OCI-LY7 (cell line): Measurements from ENCODE around the gene FOXD1. TPM values are rescaled to one million over a fixed set of nuclear protein-coding genes. Genes with fewer than 3 reads are reported as not detected.

ENCODE experiments used
- BruUV-seq: library from RNA; stranded (reverse); fragments of 400-500 nt; replicated peaks from 2 replicates; lab custom pipeline; 2021; lab: Mats Ljungman, UMichigan
- CTCF ChIA-PET: fragments of 300-600 bp; sonication (Branson Sonifier 250); formaldehyde crosslinking; loops from one replicate; lab custom pipeline; 2022; ENCODE audit warnings: antibody characterized with exemption; ENCODE audit not compliant: unreplicated experiment; lab: Charles Lee
- POLR2A ChIA-PET: fragments of 300-600 bp; sonication (Branson Sonifier 250); formaldehyde crosslinking; loops from one replicate; lab custom pipeline; 2022; ENCODE audit warnings: antibody characterized with exemption; lab: Charles Lee
- DNase-seq: peaks from one replicate; pipeline ENCODE4 v3.0.0-alpha.2; 2015; ENCODE audit warnings: low spot score
- H2AFZ ChIP-seq: fragments of 200-600 bp; sonication (generic), shearing (Covaris generic); 2 replicates; pipeline ENCODE4 v1.6.1; 2014; ENCODE audit warnings: mild to moderate bottlenecking, antibody characterized with exemption, low read length, moderate library complexity
- H3K27ac ChIP-seq: fragments of 200-600 bp; sonication (generic); 2 replicates; pipeline ENCODE4 v1.5.1; 2014; ENCODE audit warnings: mixed run types, low read depth, mild to moderate bottlenecking, moderate library complexity, low read length, inconsistent platforms; ENCODE audit not compliant: poor library complexity, severe bottlenecking
- H3K36me3 ChIP-seq: fragments of 200-600 bp; sonication (generic); 2 replicates; pipeline ENCODE4 v1.6.1; 2014; ENCODE audit warnings: mild to moderate bottlenecking, antibody characterized with exemption, low read length, moderate library complexity, mixed read lengths; ENCODE audit not compliant: insufficient read depth
- H3K4me1 ChIP-seq: fragments of 200-600 bp; sonication (generic); 2 replicates; pipeline ENCODE4 v1.5.1; 2014; ENCODE audit warnings: mild to moderate bottlenecking, low read length; ENCODE audit not compliant: insufficient read depth, poor library complexity, severe bottlenecking
- H3K4me2 ChIP-seq: fragments of 200-600 bp; sonication (generic); 2 replicates; pipeline ENCODE4 v1.6.1; 2014; ENCODE audit warnings: mild to moderate bottlenecking, low read length
- H3K4me3 ChIP-seq: fragments of 200-600 bp; sonication (generic); 2 replicates; pipeline ENCODE4 v1.5.1; 2014; ENCODE audit warnings: mild to moderate bottlenecking, low read depth, low read length; ENCODE audit not compliant: poor library complexity, severe bottlenecking
- H3K79me2 ChIP-seq: fragments of 200-600 bp; sonication (generic); 2 replicates; pipeline ENCODE4 v1.6.1; 2016; ENCODE audit warnings: low read depth, mild to moderate bottlenecking, low read length, moderate library complexity, mixed read lengths; ENCODE audit not compliant: insufficient read depth
- H3K9me2 ChIP-seq: fragments of 200-600 bp; sonication (generic); 2 replicates; pipeline ENCODE4 v1.6.1; 2016; ENCODE audit warnings: mild to moderate bottlenecking, low read length, mixed read lengths; ENCODE audit not compliant: insufficient read depth
- H3K9me3 ChIP-seq: fragments of 200-600 bp; sonication (generic); 2 replicates; pipeline ENCODE4 v1.6.1; 2014; ENCODE audit warnings: mild to moderate bottlenecking, mixed run types, low read length, mixed read lengths
- H4K20me1 ChIP-seq: fragments of 200-600 bp; sonication (generic); 2 replicates; pipeline ENCODE4 v1.6.1; 2014; ENCODE audit warnings: mild to moderate bottlenecking, antibody characterized with exemption, low read length, moderate library complexity, mixed read lengths; ENCODE audit not compliant: insufficient read depth
- CTCF ChIP-seq: fragments of 200-600 bp; sonication (generic); conservative IDR thresholded peaks from 2 replicates; pipeline ENCODE4 v1.5.1; 2014; ENCODE audit warnings: mild to moderate bottlenecking, antibody characterized with exemption, low read length, moderate library complexity, mixed read lengths
- EZH2phosphoT487 ChIP-seq: fragments of 200-600 bp; sonication (generic); IDR thresholded peaks from 2 replicates; pipeline ENCODE4 v1.6.1; 2018; ENCODE audit warnings: low read depth, borderline replicate concordance, mild to moderate bottlenecking, mixed run types, antibody characterized with exemption, low read length, moderate library complexity, mixed read lengths
- intact Hi-C: fragments of 100-400 bp; cut with micrococcal nuclease; formaldehyde crosslinking; loops from one replicate; pipeline ENCODE4 v1.10.0; 2022; ENCODE audit not compliant: unreplicated experiment
- total RNA-seq, 2 experiments: library from RNA; depleted of rRNA in 1 of 2; stranded (reverse); fragments of >200 nt in 1 of 2; shearing (Covaris generic) in 1 of 2; gene quantifications; 2 replicates each; pipeline ENCODE4 v1.2.3, GENCODE V29; 2014 to 2022

FOXD1 gene
- total RNA-seq, 2 experiments from 2014 or later: 1.5 to 5.6 TPM

- no peak overlapping the region for H2AFZ ChIP-seq
- H3K27ac ChIP-seq: no peak overlapping the region
- ChIA-PET POLR2A (interaction anchor here (0.7 to 0.9 kb wide), 2 partner anchors 11 to 92 kb away, joined by 4 to 5 read pairs; no protein-coding TSS in a partner anchor), CTCF (no interaction called here)
- BruUV-seq: no TSS peak
- no peaks in the 10 kb centered on the region for H4K20me1 ChIP-seq
- H3K4me2 ChIP-seq: no peak overlapping the region
- H3K79me2 ChIP-seq: no peaks in the 10 kb centered on the region
- H3K36me3 ChIP-seq: no peaks in the 10 kb centered on the region
- intact Hi-C loops: no loop called here
- no peak for DNase-seq
- H3K9me2 ChIP-seq: no peaks in the 10 kb centered on the region
- H3K4me3 ChIP-seq: no peak overlapping the region
- H3K4me1 ChIP-seq: no peaks in the 10 kb centered on the region
- no peak for TF ChIP-seq CTCF
- H3K9me3 ChIP-seq: no peaks in the 10 kb centered on the region
Measured at GRCh38 chr5:73405691-73406090, 42.9 kb downstream of the FOXD1 start.

- TF ChIP-seq EZH2phosphoT487: no peak
- no peak for TF ChIP-seq CTCF
- CTCF ChIA-PET: no interaction called here
Measured at GRCh38 chr5:73399775-73400174, 48.8 kb downstream of the FOXD1 start.

More at GRCh38 chr5:73399775-73400174, 48.8 kb downstream of the FOXD1 start:
- H3K4me3 ChIP-seq: no peak overlapping the region
- H3K9me2 ChIP-seq: no peaks in the 10 kb centered on the region
- POLR2A ChIA-PET: interaction anchor here (0.6 kb wide), 1 partner anchor 58 kb away, joined by 3 read pairs; no protein-coding TSS in a partner anchor
- H3K79me2 ChIP-seq: no peaks in the 10 kb centered on the region
- H3K4me2 ChIP-seq: no peak overlapping the region
- H3K36me3 ChIP-seq: no peaks in the 10 kb centered on the region
- H4K20me1 ChIP-seq: no peaks in the 10 kb centered on the region
- intact Hi-C loops: no loop called here
- no peak for DNase-seq
- H3K4me1 ChIP-seq: no peaks in the 10 kb centered on the region
- no TSS peak for BruUV-seq
- no peak overlapping the region for H2AFZ ChIP-seq
- no peaks in the 10 kb centered on the region for H3K9me3 ChIP-seq
- no peak overlapping the region for H3K27ac ChIP-seq

Other genes starting within 250 kb of the FOXD1 start
- gene BTF3, start 49.7 kb upstream of the FOXD1 start, total RNA-seq (2014; rRNA removed; shearing (Covaris generic)): 350 and 372 TPM in 2 replicates
- gene BTF3, start 49.7 kb upstream of the FOXD1 start, total RNA-seq (2022): 736 and 805 TPM in 2 replicates
- 8.6 and 13.1 TPM in 2 replicates for gene ANKRA2, start 116.9 kb upstream of the FOXD1 start, total RNA-seq (2014; rRNA removed; shearing (Covaris generic))
- gene ANKRA2, start 116.9 kb upstream of the FOXD1 start, total RNA-seq (2022): 17.5 and 19.9 TPM in 2 replicates
- 21.5 and 22.8 TPM in 2 replicates for gene UTP15, start 117.0 kb upstream of the FOXD1 start, total RNA-seq (2014; rRNA removed; shearing (Covaris generic))
- gene UTP15, start 117.0 kb upstream of the FOXD1 start, total RNA-seq (2022): 29.9 and 32.1 TPM in 2 replicates
- gene ARHGEF28, start 177.4 kb upstream of the FOXD1 start, total RNA-seq (2014; rRNA removed; shearing (Covaris generic)): not detected in 2 replicates
- gene ARHGEF28, start 177.4 kb upstream of the FOXD1 start, total RNA-seq (2022): not detected in 2 replicates